ENCODE results near the gene KCNG2.
"Not testable (repeated sequence)": the region's sequence is repeated elsewhere in the genome, so short reads cannot be mapped to it uniquely, and the experiment has no call there.

Gene KCNG2

DNA sequence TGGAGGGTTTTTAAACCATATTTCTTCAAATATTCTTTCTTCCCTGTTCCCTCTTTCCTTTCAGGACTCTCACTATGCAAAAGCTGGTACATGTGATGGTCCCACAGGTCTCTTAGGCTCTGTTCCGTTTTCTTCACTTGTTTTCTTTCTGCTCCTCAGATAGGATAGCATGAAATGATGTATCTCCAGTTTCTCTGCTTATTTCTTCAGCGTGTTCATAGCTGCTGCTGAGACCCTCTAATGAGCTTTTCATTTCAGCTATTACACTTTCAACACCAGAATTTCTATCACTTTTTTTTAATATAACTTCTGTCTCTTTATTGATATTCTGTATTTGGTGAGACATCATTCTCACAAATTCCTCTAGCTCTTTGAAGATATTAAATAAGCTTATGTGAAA is 63.9 kb downstream of the KCNG2 start:
- DNase-seq = no peak
- in situ Hi-C loops (cut with MboI; ENCODE audit: low pct_unique_long_range_greater_than_20kb, low sequenced_read_pairs) = no loop called here

DNA sequence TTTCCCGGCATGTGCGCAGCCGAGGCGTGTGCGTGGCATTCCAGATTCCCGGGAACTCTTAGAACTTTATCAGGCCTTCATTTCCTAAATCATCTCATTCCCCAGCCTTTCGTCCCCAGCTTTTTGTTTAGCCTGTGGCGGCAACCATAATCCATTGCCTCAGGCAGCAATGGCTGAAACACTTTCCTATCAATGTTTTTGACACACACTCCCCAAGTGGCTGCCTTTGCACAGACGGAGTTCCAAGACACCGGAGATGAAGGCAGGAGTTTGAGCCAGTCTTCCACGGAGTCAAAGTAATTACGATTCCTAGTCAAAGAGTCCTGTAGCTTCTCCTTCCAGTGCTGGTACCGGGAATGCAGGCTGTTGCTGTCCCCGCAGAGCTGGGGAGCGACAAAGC is 64.8 kb downstream of the KCNG2 start:
- DNase-seq = no peak
- in situ Hi-C loops (cut with MboI; ENCODE audit: low pct_unique_long_range_greater_than_20kb, low sequenced_read_pairs) = no loop called here

DNA sequence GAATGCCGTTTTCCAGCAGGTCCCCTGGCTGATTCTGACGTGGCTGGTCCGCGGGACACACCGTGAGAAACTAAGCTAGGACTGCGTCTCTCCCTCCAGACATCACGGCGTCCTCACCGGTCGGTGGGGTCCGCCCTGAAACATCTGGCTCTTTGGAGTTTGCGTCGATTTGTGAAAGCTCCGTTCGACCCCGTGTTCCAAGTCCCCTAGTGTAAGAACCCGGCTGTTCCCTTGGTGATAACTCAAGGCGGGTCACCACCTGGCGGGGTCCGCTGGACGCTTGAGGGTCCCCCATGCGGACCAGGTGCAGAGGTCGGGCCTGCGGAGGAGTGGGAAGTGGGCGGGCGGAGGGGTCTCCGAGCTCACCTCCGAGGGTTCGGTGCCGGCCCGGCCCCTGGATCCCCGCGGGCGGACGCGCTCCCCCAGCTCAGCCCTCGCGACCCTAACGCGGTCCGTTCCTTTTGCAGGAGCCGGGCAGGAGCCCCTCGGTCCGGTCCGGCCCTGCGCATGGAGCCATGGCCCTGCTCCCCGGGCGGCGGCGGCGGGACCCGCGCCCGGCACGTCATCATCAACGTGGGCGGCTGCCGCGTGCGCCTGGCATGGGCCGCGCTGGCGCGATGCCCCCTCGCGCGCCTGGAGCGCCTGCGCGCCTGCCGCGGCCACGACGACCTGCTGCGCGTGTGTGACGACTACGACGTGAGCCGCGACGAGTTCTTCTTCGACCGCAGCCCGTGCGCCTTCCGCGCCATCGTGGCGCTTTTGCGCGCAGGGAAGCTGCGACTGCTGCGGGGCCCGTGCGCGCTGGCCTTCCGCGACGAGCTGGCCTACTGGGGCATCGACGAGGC is 65.6 kb downstream of the KCNG2 start:
- in situ Hi-C loops (cut with MboI; ENCODE audit: low pct_unique_long_range_greater_than_20kb, low sequenced_read_pairs) = no loop called here
- DNase-seq = no peak

DNA sequence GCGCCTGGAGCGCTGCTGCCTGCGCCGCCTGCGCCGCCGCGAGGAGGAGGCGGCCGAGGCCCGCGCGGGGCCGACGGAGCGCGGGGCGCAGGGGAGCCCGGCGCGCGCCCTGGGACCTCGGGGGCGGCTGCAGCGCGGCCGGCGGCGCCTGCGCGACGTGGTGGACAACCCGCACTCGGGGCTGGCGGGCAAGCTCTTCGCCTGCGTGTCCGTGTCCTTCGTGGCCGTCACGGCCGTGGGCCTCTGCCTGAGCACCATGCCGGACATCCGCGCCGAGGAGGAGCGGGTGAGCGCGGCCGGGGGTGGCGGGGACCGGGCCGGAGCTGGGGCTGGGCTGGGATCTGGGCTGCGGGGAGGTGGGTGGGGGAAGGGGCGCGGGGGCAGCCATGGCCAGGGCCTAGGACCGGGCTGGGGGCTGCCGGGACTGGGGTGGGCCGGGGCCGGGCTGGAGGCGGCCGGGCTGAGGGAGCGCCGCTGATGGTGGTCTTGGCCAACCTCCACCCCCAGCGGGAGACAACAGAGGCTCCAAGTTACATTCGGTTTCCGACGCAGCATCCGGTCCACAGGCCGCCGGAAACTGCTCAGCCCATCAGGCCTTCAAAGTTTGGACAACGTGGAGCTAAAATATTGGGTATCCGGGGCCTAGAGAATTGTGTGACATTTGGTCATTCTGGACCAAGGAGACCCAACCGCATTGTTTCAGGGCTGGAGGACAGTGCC is 66.4 kb downstream of the KCNG2 start:
- DNase-seq = no peak
- in situ Hi-C loops (cut with MboI; ENCODE audit: low pct_unique_long_range_greater_than_20kb, low sequenced_read_pairs) = no loop called here

DNA sequence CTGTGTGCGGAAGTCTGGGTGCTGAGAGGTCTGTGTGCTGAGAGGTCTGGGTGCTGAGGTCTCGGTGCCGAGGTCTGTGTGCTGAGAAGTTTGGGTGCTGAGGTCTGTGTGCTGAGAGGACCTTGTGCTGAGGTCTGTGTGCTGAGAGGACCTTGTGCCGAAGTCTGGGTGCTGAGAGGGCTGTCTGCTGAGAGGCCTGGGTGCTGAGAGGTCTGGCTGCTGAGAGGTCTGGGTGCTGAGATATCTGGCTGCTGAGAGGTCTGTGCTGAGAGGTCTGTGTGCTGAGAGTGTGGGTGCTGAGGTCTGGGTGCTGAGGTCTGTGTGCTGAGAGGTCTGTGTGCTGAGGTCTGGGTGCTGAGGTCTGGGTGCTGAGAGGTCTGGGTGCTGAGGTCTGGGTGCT is 67.2 kb downstream of the KCNG2 start:
- DNase-seq; in situ Hi-C loops (cut with MboI; ENCODE audit: low pct_unique_long_range_greater_than_20kb, low sequenced_read_pairs): not testable (repeated sequence)

DNA sequence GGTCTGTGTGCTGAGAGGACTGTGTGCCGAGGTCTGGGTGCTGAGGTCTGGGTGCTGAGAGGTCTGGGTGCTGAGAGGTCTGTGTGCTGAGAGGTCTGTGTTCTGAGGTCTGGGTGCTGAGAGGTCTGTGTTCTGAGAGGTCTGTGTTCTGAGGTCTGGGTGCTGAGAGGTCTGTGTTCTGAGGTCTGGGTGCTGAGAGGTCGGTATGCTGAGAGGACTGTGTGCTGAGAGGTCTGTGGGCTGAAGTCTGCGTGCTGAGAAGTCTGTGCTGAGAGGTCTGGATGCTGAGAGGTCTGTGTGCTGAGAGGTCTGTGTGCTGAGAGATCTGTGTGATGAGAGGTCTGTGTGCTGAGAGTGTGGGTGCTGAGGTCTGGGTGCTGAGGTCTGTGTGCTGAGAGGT is 68.2 kb downstream of the KCNG2 start:
- in situ Hi-C loops (cut with MboI; ENCODE audit: low pct_unique_long_range_greater_than_20kb, low sequenced_read_pairs); DNase-seq: not testable (repeated sequence)

DNA sequence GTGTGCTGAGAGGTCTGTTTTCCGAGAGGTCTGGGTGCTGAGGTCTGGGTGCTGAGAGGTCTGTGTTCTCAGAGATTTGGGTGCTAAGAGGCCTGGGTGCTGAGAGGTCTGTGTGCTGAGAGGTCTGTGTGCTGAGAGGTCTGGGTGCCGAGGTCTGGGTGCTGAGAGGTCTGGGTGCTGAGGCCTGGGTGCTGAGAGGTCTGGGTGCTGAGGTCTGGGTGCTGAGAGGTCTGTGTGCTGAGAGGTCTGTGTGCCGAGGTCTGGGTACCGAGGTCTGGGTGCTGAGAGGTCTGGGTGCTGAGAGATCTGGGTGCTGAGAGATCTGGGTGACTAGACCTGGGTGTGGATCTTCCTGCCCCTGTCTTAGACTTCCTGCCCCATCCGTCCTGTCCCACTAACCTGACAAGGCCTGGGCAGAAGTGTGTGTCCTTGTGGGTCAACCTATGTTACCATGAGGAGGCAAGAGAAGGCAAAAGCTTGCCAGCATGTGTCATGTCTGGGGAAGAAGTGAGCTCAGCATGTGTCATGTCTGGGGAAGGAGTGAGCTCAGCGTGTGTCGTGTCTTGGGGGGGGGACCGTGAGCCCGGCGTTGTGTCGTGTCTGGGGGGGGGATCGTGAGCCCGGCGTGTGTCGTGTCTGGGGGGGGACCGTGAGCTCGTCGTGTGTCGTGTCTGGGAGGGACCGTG is 69.3 kb downstream of the KCNG2 start:
- in situ Hi-C loops (cut with MboI; ENCODE audit: low pct_unique_long_range_greater_than_20kb, low sequenced_read_pairs) = no loop called here
- DNase-seq = no peak

DNA sequence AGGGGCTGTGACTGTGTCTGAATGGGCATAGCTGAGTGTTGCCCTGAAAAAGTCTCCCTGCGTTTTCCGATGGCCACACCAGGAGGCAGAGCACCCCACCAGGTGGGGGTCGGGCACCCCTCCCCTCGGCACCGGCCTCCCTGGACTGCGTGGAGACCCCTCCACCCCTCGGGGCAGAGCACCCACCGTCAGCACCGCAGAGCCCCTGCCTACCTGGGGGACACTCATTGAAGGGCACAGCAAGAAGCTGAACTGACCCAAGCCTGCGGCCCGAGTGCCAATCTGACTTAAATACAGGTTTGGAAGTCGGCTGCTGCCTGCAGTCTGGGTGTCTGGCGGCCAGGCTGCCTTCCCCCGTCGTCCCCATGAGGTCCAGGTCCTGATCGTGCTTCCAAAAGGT is 69.9 kb downstream of the KCNG2 start:
- DNase-seq = no peak
- in situ Hi-C loops (cut with MboI; ENCODE audit: low pct_unique_long_range_greater_than_20kb, low sequenced_read_pairs) = no loop called here

DNA sequence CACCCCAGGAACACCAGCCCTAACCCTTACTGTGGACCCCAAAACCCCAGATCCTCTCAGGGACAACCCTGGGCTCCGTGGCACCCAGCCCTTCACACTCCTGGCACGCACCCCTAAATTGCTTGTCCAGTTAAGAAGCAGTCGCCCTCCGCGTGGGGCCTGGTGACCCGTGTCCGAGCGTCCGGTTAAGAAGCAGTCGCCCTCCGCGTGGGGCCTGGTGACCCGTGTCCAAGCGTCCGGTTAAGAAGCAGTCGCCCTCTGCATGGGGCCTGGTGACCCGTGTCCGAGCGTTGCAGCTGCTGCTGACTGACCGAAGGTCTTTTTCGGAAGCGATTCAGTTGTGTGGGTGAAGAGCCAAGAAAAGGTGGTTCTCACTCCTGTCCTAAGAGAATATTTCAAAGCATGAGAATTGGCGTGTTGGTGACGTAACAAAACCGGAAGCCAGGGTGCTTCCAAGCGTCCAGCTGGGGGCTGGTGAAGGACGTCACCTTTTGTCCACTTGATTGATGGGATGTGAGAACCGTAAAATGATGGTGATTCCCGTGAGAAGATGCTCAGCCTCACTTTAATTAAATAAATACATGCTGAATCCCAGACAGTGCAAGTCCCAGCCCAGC is 70.5 kb downstream of the KCNG2 start:
- in situ Hi-C loops (cut with MboI; ENCODE audit: low pct_unique_long_range_greater_than_20kb, low sequenced_read_pairs) = no loop called here
- no peak for DNase-seq

DNA sequence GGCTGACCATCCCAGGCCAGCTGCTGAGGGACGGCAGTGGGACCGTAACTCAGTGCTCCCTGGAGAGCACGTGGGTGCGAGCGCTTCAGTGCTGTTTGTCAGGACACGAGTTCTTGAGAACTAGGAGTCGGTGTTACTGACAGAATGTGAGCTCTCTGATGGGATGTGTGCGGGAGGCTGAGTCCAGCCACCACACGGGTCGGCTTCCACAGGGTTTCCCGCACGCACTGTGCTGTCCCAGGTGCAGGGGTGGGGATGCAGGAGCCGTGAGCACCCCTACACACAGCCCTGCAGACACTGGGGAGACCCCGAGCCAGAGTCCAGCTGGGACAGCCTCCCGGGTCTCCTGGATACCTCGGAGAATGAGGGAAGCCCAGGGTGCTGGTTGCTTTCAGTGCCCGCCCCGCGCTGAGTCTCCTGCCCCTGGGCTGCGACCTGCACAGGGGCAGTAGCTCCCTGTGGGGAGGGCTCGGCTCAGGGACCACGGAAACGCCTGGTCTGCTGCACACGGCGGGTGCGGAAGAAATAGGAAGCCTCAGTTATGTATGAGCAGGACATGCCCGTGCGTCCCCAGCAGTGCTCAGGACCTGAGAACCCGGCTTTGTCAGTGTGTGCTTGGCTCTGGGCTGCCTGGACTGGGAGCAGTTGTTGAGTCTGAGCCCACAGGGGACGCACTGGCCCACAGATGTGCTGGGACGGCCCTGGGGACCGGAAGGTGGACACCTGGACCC is 71.2 kb downstream of the KCNG2 start:
- in situ Hi-C loops (cut with MboI; ENCODE audit: low pct_unique_long_range_greater_than_20kb, low sequenced_read_pairs) = no loop called here

DNA sequence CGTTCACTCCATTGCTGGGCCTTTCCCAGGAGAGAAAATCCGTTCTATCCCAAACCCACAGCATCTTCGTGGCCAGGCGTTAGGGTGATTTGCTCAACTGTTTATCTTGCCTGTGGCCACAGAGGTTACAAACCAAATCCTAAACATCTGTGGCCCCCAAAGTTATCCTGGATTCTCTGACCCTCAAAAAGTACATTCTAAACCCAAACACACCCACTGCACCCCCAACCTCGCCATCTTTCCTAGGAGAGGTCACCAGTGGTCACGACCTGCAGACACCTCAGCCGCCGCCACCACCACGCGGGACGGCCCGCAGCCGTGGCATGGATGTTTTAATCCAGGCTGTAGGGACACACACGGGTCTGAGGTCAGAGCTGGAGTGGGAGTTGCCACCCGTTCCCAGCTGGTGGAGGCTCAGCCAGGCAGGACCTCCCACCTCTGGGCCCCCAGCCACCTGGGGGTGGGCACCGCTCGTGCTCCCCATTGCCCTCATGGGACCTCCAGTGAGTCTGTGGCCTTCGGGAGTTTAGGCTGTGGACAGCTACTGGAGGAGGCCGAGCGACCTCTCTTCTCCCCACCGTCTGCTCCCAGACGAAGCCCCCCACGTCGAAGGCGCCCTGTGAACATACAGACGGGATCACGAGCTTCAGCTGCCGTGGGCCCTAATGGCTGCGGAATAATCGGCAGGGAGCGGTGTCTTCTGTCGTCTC is 72.0 kb downstream of the KCNG2 start:
- in situ Hi-C loops (cut with MboI; ENCODE audit: low pct_unique_long_range_greater_than_20kb, low sequenced_read_pairs) = no loop called here
- DNase-seq = no peak

More for the DNA sequence above, 71.2 kb downstream of the KCNG2 start:
- DNase-seq = no peak

DNA sequence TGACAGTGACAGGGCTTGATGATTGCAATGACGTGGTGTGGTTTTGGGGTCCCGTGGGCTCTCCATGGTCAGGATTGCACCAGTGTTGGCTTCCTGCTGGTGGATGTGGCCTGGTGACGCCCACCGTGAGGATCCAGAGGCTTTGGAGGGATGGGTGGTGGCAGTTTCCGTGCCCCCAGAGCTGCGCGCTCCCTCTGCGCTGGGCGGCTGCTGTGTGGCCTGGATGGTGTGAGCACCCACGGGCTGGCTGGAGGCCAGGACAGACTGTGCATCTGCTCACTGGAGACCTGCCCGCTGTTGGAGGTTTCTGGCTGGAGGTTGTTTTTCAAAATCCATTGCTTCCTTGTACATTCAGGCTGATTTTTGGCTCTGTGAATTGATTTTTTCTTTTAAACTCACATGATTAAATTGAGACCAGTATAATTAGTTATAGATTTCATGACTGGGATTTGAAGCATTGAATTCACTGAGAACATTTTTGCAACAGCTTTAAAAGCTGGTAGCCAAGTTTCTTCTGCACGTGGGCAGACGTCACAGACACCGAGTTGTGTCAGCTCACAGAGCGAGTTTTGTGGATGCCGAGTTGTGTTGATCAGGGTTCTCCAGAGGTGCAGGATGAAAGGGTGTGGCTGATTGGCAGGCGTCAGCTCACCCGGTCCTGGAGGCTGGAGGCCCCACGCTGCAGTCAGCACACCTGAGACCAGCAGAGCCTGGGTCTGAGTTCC is 72.7 kb downstream of the KCNG2 start:
- DNase-seq = no peak
- in situ Hi-C loops (cut with MboI; ENCODE audit: low pct_unique_long_range_greater_than_20kb, low sequenced_read_pairs) = no loop called here

DNA sequence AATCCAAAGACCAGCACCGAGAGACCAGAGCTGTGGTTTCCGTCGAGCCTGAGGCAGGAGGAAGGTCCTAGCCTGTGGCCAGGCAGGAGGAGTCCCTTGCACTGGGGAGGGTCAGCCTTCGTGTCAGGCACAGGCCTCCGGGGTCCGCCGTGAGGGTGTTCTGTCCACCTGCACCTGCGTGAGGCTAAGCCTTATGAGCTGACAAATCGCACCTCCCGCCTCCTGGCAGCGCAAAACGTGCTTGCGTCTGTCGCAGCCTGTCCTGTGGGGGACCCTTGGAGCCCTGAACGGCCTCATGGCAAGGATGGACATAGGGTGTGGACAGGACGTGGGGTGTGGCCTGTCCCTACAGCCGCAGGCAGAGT is 73.3 kb downstream of the KCNG2 start:
- no peak for DNase-seq
- in situ Hi-C loops (cut with MboI; ENCODE audit: low pct_unique_long_range_greater_than_20kb, low sequenced_read_pairs) = no loop called here

DNA sequence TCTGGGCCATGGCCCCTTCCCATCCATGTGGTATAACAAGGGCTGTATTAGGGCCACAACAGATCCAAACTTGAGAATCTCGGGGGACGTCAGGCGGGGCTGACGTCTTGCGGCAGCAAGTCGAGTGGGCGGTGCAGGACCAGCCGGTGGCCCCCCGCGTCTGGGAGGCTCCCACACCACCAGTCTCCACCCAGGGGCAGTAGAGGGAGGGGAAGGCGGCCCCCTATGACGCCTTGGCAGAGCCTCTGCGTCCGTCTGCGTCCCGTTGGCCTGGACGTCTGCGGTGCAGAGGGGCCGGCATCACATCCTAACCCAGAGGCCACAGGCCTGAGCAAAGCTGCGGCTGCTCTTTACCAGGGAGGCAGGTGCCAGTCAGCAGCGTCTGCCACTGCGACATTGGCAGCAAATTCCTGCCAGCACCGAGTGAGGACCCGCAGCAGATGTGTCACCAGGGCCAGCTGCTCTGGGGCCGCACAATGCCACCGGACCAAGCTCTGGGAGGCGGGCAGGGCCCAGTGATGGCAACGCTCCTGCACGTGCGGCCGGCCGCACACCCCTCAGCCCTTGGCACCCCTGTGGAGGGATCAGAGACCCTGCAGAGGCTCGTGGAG is 73.8 kb downstream of the KCNG2 start:
- DNase-seq = no peak
- in situ Hi-C loops (cut with MboI; ENCODE audit: low pct_unique_long_range_greater_than_20kb, low sequenced_read_pairs) = no loop called here

DNA sequence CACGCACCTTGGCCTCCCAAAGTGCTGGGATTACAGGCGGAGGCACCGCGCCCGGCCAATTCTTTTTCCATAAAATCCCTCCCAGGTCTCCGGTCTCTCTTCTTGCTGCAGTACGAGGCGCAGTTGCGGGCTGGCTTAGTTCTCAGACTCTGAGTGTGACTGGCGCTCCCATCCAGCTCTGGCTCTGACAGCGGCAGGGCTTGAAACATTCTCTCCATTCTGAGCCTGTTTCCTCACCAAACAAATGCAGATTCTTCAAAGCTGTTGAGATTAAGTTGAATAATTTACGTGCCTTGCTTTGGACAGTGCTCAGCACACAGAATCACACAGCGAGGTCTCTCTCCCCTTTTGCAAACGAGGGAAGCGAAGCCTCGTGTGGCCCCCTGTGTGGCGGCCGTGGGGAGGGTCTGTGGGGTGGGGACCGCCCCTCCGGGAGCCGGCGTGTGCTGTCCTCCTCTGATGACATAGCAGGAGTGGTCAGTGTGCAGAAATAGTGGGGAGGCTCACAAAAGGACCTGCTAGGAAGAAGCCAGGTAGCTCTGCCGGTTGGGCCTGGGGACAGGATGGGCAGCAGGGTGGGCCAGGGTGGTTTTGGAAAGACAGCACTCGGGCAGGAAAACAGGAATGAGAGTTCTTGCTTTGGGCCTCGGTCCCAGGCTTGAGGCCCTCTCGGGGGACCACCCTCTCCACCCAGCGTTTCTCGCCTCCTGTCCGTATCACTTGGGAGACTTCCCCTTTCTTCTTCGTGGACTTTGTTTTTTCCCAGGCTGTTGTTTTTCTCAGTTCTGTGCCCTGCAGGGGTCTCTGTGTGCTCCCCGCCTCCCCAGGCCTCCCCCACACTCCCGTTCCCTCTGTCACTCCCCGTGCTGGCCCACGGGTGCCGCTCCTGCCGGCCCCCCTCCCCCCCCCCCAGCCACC is 75.0 kb downstream of the KCNG2 start:
- DNase-seq = no peak
- in situ Hi-C loops (cut with MboI; ENCODE audit: low pct_unique_long_range_greater_than_20kb, low sequenced_read_pairs) = no loop called here

DNA sequence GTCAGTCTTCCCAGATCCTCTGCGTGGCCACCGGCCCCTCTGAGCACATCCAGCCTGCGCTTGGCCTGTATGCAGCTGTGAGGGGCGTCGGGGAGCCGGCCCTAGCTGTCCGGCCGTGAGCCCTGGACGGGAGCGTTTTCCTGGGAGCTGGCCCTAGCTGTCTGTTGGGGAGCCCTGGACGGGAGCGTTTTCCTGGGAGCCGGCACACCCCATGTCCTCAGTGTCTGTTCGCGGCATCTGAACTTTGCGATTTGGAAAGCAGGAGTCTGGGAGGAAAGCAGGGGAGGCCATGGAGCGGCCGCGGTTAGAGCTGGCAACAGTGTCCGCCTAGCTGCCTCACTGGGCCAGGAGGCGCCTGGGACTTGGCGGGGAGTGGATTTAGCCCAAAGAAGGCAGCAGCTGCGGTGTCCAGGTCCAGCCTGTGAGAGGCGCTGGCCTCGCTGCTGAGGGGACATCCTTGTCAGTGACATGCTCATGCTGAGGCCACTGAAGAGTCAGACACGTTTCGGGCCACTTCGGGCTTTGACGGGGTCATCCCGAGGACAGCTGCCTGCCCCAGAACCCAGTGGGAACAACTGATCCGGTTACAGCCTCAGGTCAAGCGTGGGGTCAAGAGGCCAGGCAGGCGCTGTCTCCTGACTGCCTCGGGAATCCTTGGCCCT is 75.8 kb downstream of the KCNG2 start:
- in situ Hi-C loops (cut with MboI; ENCODE audit: low pct_unique_long_range_greater_than_20kb, low sequenced_read_pairs) = no loop called here
- DNase-seq = no peak
